A673 (cell line): ENCODE results near the gene CFAP206.

Experiments used
- EZH2 ChIP-seq: fragments of 200-600 bp; sonication (generic); IDR thresholded peaks from 2 replicates; pipeline ENCODE4 v1.6.1; 2017; ENCODE audit warnings: borderline replicate concordance, low read depth, mild to moderate bottlenecking, mixed read lengths, antibody characterized with exemption, low read length; ENCODE audit not compliant: poor library complexity, severe bottlenecking
- TF ChIP-seq, protein P1 (sequence below): fragments of 300-800, 200-600 bp; sonication (generic); conservative IDR thresholded peaks from 2 replicates; pipeline ENCODE4 v1.5.1; 2017; ENCODE audit warnings: low read depth, mild to moderate bottlenecking, antibody characterized with exemption, low read length, moderate library complexity, mixed read lengths

GRCh38 chr6:87504441-87504840 is 96.7 kb downstream of the CFAP206 start:
- TF ChIP-seq, protein P1, sequence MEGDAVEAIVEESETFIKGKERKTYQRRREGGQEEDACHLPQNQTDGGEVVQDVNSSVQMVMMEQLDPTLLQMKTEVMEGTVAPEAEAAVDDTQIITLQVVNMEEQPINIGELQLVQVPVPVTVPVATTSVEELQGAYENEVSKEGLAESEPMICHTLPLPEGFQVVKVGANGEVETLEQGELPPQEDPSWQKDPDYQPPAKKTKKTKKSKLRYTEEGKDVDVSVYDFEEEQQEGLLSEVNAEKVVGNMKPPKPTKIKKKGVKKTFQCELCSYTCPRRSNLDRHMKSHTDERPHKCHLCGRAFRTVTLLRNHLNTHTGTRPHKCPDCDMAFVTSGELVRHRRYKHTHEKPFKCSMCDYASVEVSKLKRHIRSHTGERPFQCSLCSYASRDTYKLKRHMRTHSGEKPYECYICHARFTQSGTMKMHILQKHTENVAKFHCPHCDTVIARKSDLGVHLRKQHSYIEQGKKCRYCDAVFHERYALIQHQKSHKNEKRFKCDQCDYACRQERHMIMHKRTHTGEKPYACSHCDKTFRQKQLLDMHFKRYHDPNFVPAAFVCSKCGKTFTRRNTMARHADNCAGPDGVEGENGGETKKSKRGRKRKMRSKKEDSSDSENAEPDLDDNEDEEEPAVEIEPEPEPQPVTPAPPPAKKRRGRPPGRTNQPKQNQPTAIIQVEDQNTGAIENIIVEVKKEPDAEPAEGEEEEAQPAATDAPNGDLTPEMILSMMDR = no peak
- TF ChIP-seq EZH2 = no peak
